MM.1S (cell line): ENCODE measurements around the gene LRRC56.

Experiments used
- CTCF ChIP-seq: fragments of 300-600 bp; sonication (generic); IDR thresholded peaks from 2 replicates; pipeline ENCODE4 v1.5.1; 2016; ENCODE audit warnings: antibody characterized with exemption, low read length, mixed read lengths
- EZH2phosphoT487 ChIP-seq: fragments of 300-600 bp; sonication (generic); IDR thresholded peaks from 2 replicates; pipeline ENCODE4 v1.6.1; 2018; ENCODE audit warnings: antibody characterized with exemption, low read length

- TF ChIP-seq CTCF (no peak), EZH2phosphoT487 (no peak)
Observed at GRCh38 chr11:565921-566509, 28.7 kb downstream of the LRRC56 start.
